PC-3 (cell line): ENCODE results near the gene TSPAN16. TPM values are rescaled to one million over a fixed set of nuclear protein-coding genes. Genes with fewer than 3 reads are reported as not detected.

Experiments used
- ATAC-seq: fragments of 200-7000 bp; cut with Tn5 transposase; 2 replicates; pipeline ENCODE4 v1.9.1; 2020; ENCODE audit warnings: mild to moderate bottlenecking, moderate library complexity
- BruUV-seq: library from RNA; stranded (reverse); fragments of 400-500 nt; replicated peaks from 2 replicates; lab custom pipeline; 2021; lab: Mats Ljungman, UMichigan
- CTCF ChIA-PET: fragments of 300-600 bp; sonication (Branson Sonifier 250); formaldehyde crosslinking; loops from one replicate; lab custom pipeline; 2022; ENCODE audit warnings: antibody characterized with exemption; lab: Charles Lee
- POLR2A ChIA-PET: fragments of 300-600 bp; sonication (Branson Sonifier 250); formaldehyde crosslinking; loops from one replicate; lab custom pipeline; 2022; ENCODE audit warnings: antibody characterized with exemption; ENCODE audit not compliant: unreplicated experiment; lab: Charles Lee
- DNase-seq: peaks from one replicate; pipeline ENCODE4 v3.0.0-alpha.2; 2015
- H2AFZ ChIP-seq: fragments of 300-600 bp; sonication (generic); 2 replicates; pipeline ENCODE4 v1.6.0; 2016; ENCODE audit warnings: antibody characterized with exemption, low read length
- H3F3A ChIP-seq: fragments of 300-600 bp; sonication (generic); one replicate; pipeline ENCODE4 v1.6.0; 2017; ENCODE audit warnings: antibody characterized with exemption, low read length, control low read depth, mild to moderate bottlenecking; ENCODE audit not compliant: unreplicated experiment
- H3K27ac ChIP-seq: fragments of 300-600 bp; sonication (generic); 2 replicates; pipeline ENCODE4 v1.5.1; 2016; ENCODE audit warnings: mild to moderate bottlenecking, low read length
- H3K27me3 ChIP-seq: fragments of 300-600 bp; sonication (generic); 2 replicates; pipeline ENCODE4 v1.6.1; 2016; ENCODE audit warnings: low read length, mixed read lengths
- H3K36me3 ChIP-seq: fragments of 300-600 bp; sonication (generic); 2 replicates; pipeline ENCODE4 v1.6.1; 2016; ENCODE audit warnings: low read depth, mixed run types, low read length, mixed read lengths
- H3K4me1 ChIP-seq: fragments of 300-600 bp; sonication (generic); 2 replicates; pipeline ENCODE4 v1.5.1; 2016; ENCODE audit warnings: low read length; ENCODE audit not compliant: insufficient read depth
- H3K4me2 ChIP-seq: fragments of 300-600 bp; sonication (generic); 2 replicates; pipeline ENCODE4 v1.6.0; 2016; ENCODE audit warnings: low read length
- H3K4me3 ChIP-seq: fragments of 300-600 bp; sonication (generic); 2 replicates; pipeline ENCODE4 v1.5.1; 2016; ENCODE audit warnings: mild to moderate bottlenecking, low read length, mixed read lengths
- H3K79me2 ChIP-seq: fragments of 300-600 bp; sonication (generic); 2 replicates; pipeline ENCODE4 v1.6.1; 2017; ENCODE audit warnings: low read length, mixed read lengths
- H3K9ac ChIP-seq: fragments of 300-600 bp; sonication (generic); 2 replicates; pipeline ENCODE4 v1.6.0; 2016; ENCODE audit warnings: mild to moderate bottlenecking, low read length
- H3K9me2 ChIP-seq: fragments of 300-600 bp; sonication (generic); replicated peaks from 2 replicates; pipeline ENCODE4 v1.6.1; 2016; ENCODE audit warnings: mixed run types, low read length, mixed read lengths
- H3K9me3 ChIP-seq: fragments of 300-600 bp; sonication (generic); 2 replicates; pipeline ENCODE4 v1.6.1; 2016; ENCODE audit warnings: low read length, mixed read lengths
- H4K20me1 ChIP-seq: fragments of 300-600 bp; sonication (generic); 2 replicates; pipeline ENCODE4 v1.6.1; 2016; ENCODE audit warnings: low read length, mixed read lengths
- EZH2 ChIP-seq: fragments of 300-600 bp; sonication (generic); IDR thresholded peaks from one replicate; pipeline ENCODE4 v1.6.1; 2017; ENCODE audit warnings: antibody characterized with exemption, mild to moderate bottlenecking, low read length; ENCODE audit not compliant: unreplicated experiment
- EZH2phosphoT487 ChIP-seq: fragments of 300-600 bp; sonication (generic); IDR thresholded peaks from 2 replicates; pipeline ENCODE4 v1.6.1; 2018; ENCODE audit warnings: mild to moderate bottlenecking, antibody characterized with exemption, low read length, borderline replicate concordance
- intact Hi-C: fragments of 100-400 bp; cut with micrococcal nuclease; formaldehyde crosslinking; loops from 2 replicates; pipeline ENCODE4 v1.9.0; 2023
- total RNA-seq: library from RNA; depleted of rRNA; stranded (reverse); fragments of >200 nt; gene quantifications from 2 replicates; pipeline ENCODE4 v1.2.3, GENCODE V29; 2014
- TF ChIP-seq, protein P1 (sequence below): fragments of 300-600 bp; sonication (generic); conservative IDR thresholded peaks from 2 replicates; pipeline ENCODE4 v1.5.1; 2017; ENCODE audit warnings: antibody characterized with exemption, low read depth, mild to moderate bottlenecking, low read length

TSPAN16 gene
- total RNA-seq, 1 experiment from 2014 or later: not detected

DNA sequence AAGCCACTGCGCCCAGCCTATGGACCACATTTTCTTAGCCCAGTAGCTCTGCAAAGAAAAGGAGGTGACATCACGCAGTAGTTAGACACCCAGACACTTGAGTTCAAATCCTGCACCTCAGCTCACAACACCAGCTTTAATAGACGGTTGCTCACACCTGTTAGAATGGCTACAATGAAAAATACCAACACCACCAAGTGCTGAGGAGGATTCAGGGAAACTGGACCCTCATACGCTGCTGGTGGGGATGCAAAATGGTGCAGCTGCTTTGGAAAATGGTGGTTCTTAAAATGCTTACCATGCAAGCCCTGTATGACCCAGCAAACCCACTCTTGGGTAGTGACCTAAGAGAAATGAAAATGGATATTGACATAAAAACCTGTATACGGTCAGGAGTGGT, 22.0 kb upstream of the TSPAN16 start:
- Histone ChIP-seq H3K9me2 (no peaks in the 10 kb centered on the region), H3K79me2 (no peaks in the 10 kb centered on the region), H3K27ac (no peak overlapping the region), H2AFZ (no peak overlapping the region), H3K4me1 (peaks cover 7% of the 10 kb centered on the region), H4K20me1 (no peaks in the 10 kb centered on the region), H3K27me3 (no peaks in the 10 kb centered on the region), H3K4me2 (no peak overlapping the region), H3K9ac (no peak overlapping the region), H3F3A (peaks cover 3% of the 10 kb centered on the region), H3K4me3 (no peak overlapping the region), H3K36me3 (no peaks in the 10 kb centered on the region), H3K9me3 (no peaks in the 10 kb centered on the region)
- TF ChIP-seq, protein P1, sequence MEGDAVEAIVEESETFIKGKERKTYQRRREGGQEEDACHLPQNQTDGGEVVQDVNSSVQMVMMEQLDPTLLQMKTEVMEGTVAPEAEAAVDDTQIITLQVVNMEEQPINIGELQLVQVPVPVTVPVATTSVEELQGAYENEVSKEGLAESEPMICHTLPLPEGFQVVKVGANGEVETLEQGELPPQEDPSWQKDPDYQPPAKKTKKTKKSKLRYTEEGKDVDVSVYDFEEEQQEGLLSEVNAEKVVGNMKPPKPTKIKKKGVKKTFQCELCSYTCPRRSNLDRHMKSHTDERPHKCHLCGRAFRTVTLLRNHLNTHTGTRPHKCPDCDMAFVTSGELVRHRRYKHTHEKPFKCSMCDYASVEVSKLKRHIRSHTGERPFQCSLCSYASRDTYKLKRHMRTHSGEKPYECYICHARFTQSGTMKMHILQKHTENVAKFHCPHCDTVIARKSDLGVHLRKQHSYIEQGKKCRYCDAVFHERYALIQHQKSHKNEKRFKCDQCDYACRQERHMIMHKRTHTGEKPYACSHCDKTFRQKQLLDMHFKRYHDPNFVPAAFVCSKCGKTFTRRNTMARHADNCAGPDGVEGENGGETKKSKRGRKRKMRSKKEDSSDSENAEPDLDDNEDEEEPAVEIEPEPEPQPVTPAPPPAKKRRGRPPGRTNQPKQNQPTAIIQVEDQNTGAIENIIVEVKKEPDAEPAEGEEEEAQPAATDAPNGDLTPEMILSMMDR: no peak
- no peak for TF ChIP-seq EZH2phosphoT487
- ATAC-seq (no peak), DNase-seq (no peak)
- ChIA-PET CTCF (no interaction called here), POLR2A (no interaction called here)
- intact Hi-C loops: no loop called here
- BruUV-seq: no TSS peak

DNA sequence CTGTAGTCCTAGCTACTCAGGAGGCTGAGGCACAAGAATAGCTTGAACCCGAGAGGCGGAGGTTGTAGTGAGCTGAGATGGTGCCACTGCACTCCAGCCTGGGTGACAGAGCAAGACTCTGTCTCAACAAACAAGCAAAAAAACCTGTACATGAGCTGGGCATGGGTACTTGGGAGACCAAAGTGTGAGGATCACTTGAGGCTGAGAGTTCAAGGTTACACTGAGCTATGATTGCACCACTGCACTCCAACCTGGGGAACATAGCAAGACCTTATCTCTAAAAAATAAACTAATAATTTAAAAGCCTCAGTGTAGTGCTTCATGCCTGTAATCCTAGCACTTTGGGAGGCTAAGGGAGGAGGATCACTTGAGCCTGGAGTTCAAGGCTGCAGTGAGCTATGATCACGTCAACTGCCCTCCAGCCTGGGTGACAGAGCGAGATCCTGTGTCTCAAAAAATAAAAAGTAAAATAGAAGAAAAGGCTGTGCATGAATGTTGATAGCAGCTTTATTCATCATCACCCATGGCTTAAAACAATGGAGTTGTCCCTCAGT, 21.4 kb upstream of the TSPAN16 start:
- no peaks in the 10 kb centered on the region for H3K79me2 ChIP-seq
- H3K4me3 ChIP-seq: no peak overlapping the region
- no peak overlapping the region for H3K27ac ChIP-seq
- no peaks in the 10 kb centered on the region for H3K9me3 ChIP-seq
- no peaks in the 10 kb centered on the region for H3K36me3 ChIP-seq
- H3K27me3 ChIP-seq: no peaks in the 10 kb centered on the region
- no peak for TF ChIP-seq EZH2
- TF ChIP-seq EZH2phosphoT487: no peak
- TF ChIP-seq, protein P1: no peak
- H3K9ac ChIP-seq: no peak overlapping the region
- no peak for DNase-seq
- H3K4me1 ChIP-seq: peaks cover under 1% of the 10 kb centered on the region; the same call in 1 of the 2 replicates
- ChIA-PET POLR2A (interaction anchor here (0.6 kb wide), 1 partner anchor 1061 kb away, joined by 12 read pairs; no protein-coding TSS in a partner anchor), CTCF (no interaction called here)
- no peaks in the 10 kb centered on the region for H4K20me1 ChIP-seq
- no peak overlapping the region for H3K4me2 ChIP-seq
- intact Hi-C loops: no loop called here
- no peaks in the 10 kb centered on the region for H3F3A ChIP-seq
- ATAC-seq: no peak
- BruUV-seq: no TSS peak
- no peaks in the 10 kb centered on the region for H3K9me2 ChIP-seq
- no peak overlapping the region for H2AFZ ChIP-seq

DNA sequence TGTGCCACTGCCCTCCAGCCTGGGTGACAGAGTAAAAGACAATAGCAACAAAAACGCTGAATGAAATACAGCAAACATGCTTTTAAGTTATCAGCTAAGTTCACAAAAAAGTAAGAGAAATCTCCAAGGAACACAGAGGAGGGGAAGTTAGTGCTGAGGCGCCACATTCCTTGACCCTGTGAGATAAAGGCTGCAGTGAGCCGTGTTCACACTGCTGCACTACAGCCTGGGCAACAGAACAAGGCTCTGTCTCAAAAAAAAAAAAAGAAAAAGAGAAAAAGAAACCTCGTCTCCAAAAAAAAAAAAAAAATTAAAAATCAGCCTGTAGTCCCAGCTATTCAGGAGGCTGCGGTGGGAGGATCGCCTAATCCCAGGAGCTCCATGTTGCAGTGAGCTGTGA, 17.3 kb upstream of the TSPAN16 start:
- Histone ChIP-seq H3K27ac (no peak overlapping the region), H3F3A (no peaks in the 10 kb centered on the region), H3K4me3 (no peak overlapping the region), H4K20me1 (no peaks in the 10 kb centered on the region), H3K36me3 (no peaks in the 10 kb centered on the region), H3K4me2 (no peak overlapping the region), H2AFZ (no peak overlapping the region), H3K4me1 (no peaks in the 10 kb centered on the region), H3K9me3 (no peaks in the 10 kb centered on the region), H3K79me2 (no peaks in the 10 kb centered on the region), H3K9me2 (no peaks in the 10 kb centered on the region), H3K27me3 (no peaks in the 10 kb centered on the region), H3K9ac (no peak overlapping the region)
- ChIA-PET CTCF (interaction anchor here (0.6 kb wide), 1 partner anchor 8 kb away, joined by 5 read pairs; no protein-coding TSS in a partner anchor), POLR2A (interaction anchor here (0.6 kb wide), 1 partner anchor 281 kb away, joined by 14 read pairs; no protein-coding TSS in a partner anchor)
- intact Hi-C loops: no loop called here
- TF ChIP-seq, protein P1: no peak
- TF ChIP-seq EZH2 (no peak), EZH2phosphoT487 (no peak)
- DNase-seq (no peak), ATAC-seq (no peak)
- BruUV-seq: no TSS peak
